ENCODE measurements around the gene ACOT2. TPM values are rescaled to one million over a fixed set of nuclear protein-coding genes. Genes with fewer than 3 reads are reported as not detected.

Gene ACOT2
- polyA plus RNA-seq, 1 of the 3 experiments (the other 2 are of a cell fraction): 46.7 TPM

GRCh38 chr14:73594491-73594890, 25.5 kb downstream of the ACOT2 start:
- CTCF ChIA-PET: interaction anchor here (1.1 kb wide), 1 partner anchor 37 kb away, joined by 3 read pairs; no protein-coding TSS in a partner anchor
- no peaks in the 10 kb centered on the region; the same call in 1 of the 2 replicates for H3K27me3 ChIP-seq (ENCODE audit: insufficient read depth)
- H3F3A ChIP-seq (replicated peaks; ENCODE audit: insufficient read depth): no peaks in the 10 kb centered on the region
- no peak overlapping the region for H3K27ac ChIP-seq (ENCODE audit: low read depth in 2 of 2, low read length in 1 of 2)
- no peaks in the 10 kb centered on the region for H3K36me3 ChIP-seq (replicated peaks in 1 of 2; ENCODE audit: control insufficient read depth in 1 of 2, insufficient read depth in 2 of 2, low read length in 1 of 2)
- no peaks in the 10 kb centered on the region for H4K20me1 ChIP-seq (ENCODE audit: insufficient read depth)
- no peaks in the 10 kb centered on the region for H3K9me3 ChIP-seq
- POLR2A ChIA-PET: no interaction called here
- no peak overlapping the region for H3K9ac ChIP-seq
- H3K4me3 ChIP-seq (ENCODE audit: low read depth in 2 of 2, low read length in 1 of 2): no peak overlapping the region
- DNase-seq: no peak
- 99% methylated on average over 9 of the region's 9 CpGs for WGBS (ENCODE audit: low lambda C conversion rate)
- H3K9me2 ChIP-seq: no peaks in the 10 kb centered on the region
- H3K4me1 ChIP-seq (ENCODE audit: control insufficient read depth in 1 of 2, insufficient read depth in 2 of 2, low read depth in 1 of 2, low read length in 1 of 2): no peaks in the 10 kb centered on the region; a peak in 1 of 4 replicates
- no peak for TF ChIP-seq NRF1 (IDR thresholded peaks at IDR 0.05; ENCODE audit: low read depth, low read length)
- no peak for TF ChIP-seq CHD2 (IDR thresholded peaks at IDR 0.05; ENCODE audit: low read length, partially characterized antibody)
- no peak for TF ChIP-seq RXRA (IDR thresholded peaks at IDR 0.05; ENCODE audit: borderline replicate concordance, low read depth)
- TF ChIP-seq ELF1 (IDR thresholded peaks at IDR 0.05): no peak
- no peak for TF ChIP-seq NFIC (IDR thresholded peaks at IDR 0.05; ENCODE audit: borderline replicate concordance)
- TF ChIP-seq FOXJ3 (CRISPR knock-in tag; IDR thresholded peaks at IDR 0.05): no peak
- no peak for TF ChIP-seq TAF1 (IDR thresholded peaks at IDR 0.05; ENCODE audit: borderline replicate concordance, low read depth, low read length)
- TF ChIP-seq TEAD4 (IDR thresholded peaks at IDR 0.05; ENCODE audit: borderline replicate concordance, insufficient read depth): no peak
- TF ChIP-seq IRF3 (IDR thresholded peaks at IDR 0.05; ENCODE audit: low read depth, low read length): no peak
- no peak for TF ChIP-seq MEF2A (IDR thresholded peaks at IDR 0.05; ENCODE audit: borderline replicate concordance, low read depth)
- no peak for TF ChIP-seq YY1 (IDR thresholded peaks at IDR 0.05; ENCODE audit: low read depth)
- no peak for TF ChIP-seq RFX5 (IDR thresholded peaks at IDR 0.05; ENCODE audit: low read length)
- no peak for TF ChIP-seq GABPA (IDR thresholded peaks at IDR 0.05; ENCODE audit: low read depth)
- H3K4me2 ChIP-seq: no peak overlapping the region
- H3K79me2 ChIP-seq (ENCODE audit: insufficient read depth): no peaks in the 10 kb centered on the region
- no peak overlapping the region for H2AFZ ChIP-seq (ENCODE audit: low read depth)

GRCh38 chr14:73599499-73599898, 30.5 kb downstream of the ACOT2 start:
- H3K9ac ChIP-seq: no peak overlapping the region
- no peaks in the 10 kb centered on the region for H4K20me1 ChIP-seq (ENCODE audit: insufficient read depth)
- no peaks in the 10 kb centered on the region for H3K79me2 ChIP-seq (ENCODE audit: insufficient read depth)
- H3K27me3 ChIP-seq (ENCODE audit: insufficient read depth): no peaks in the 10 kb centered on the region
- ChIA-PET CTCF (interaction anchor here (1.5 kb wide), 2 partner anchors 34 to 91 kb away, joined by 3 to 5 read pairs; no protein-coding TSS in a partner anchor), POLR2A (no interaction called here)
- H3K36me3 ChIP-seq (replicated peaks in 1 of 2; ENCODE audit: control insufficient read depth in 1 of 2, insufficient read depth in 2 of 2, low read length in 1 of 2): no peaks in the 10 kb centered on the region
- H3F3A ChIP-seq (replicated peaks; ENCODE audit: insufficient read depth): no peaks in the 10 kb centered on the region
- no peaks in the 10 kb centered on the region for H3K4me1 ChIP-seq (ENCODE audit: control insufficient read depth in 1 of 2, insufficient read depth in 2 of 2, low read depth in 1 of 2, low read length in 1 of 2)
- H3K4me3 ChIP-seq (ENCODE audit: low read depth in 2 of 2, low read length in 1 of 2): no peak overlapping the region
- H3K9me3 ChIP-seq: no peaks in the 10 kb centered on the region
- no peak overlapping the region for H3K4me2 ChIP-seq
- DNase-seq: no peak
- no peak overlapping the region for H2AFZ ChIP-seq (ENCODE audit: low read depth)
- H3K9me2 ChIP-seq: no peaks in the 10 kb centered on the region
- no peak overlapping the region for H3K27ac ChIP-seq (ENCODE audit: low read depth in 2 of 2, low read length in 1 of 2)
- no peak for TF ChIP-seq FOSL2 (IDR thresholded peaks at IDR 0.05; ENCODE audit: borderline replicate concordance, low read depth)
- TF ChIP-seq EZH2phosphoT487 (IDR thresholded peaks at IDR 0.05; ENCODE audit: borderline replicate concordance, low read depth): no peak
- TF ChIP-seq RAD21 (IDR thresholded peaks at IDR 0.05; ENCODE audit: low read length): no peak
- TF ChIP-seq RCOR1 (IDR thresholded peaks at IDR 0.05; ENCODE audit: low read length): no peak
- TF ChIP-seq GABPA (IDR thresholded peaks at IDR 0.05; ENCODE audit: low read depth): no peak
- TF ChIP-seq FOXM1 (IDR thresholded peaks at IDR 0.05; ENCODE audit: low read depth): no peak
- TF ChIP-seq RXRA (IDR thresholded peaks at IDR 0.05; ENCODE audit: borderline replicate concordance, low read depth): no peak
- TF ChIP-seq NRF1 (IDR thresholded peaks at IDR 0.05; ENCODE audit: low read depth, low read length): no peak
- TF ChIP-seq TCF12 (IDR thresholded peaks at IDR 0.05): no peak
- TF ChIP-seq, protein P1, sequence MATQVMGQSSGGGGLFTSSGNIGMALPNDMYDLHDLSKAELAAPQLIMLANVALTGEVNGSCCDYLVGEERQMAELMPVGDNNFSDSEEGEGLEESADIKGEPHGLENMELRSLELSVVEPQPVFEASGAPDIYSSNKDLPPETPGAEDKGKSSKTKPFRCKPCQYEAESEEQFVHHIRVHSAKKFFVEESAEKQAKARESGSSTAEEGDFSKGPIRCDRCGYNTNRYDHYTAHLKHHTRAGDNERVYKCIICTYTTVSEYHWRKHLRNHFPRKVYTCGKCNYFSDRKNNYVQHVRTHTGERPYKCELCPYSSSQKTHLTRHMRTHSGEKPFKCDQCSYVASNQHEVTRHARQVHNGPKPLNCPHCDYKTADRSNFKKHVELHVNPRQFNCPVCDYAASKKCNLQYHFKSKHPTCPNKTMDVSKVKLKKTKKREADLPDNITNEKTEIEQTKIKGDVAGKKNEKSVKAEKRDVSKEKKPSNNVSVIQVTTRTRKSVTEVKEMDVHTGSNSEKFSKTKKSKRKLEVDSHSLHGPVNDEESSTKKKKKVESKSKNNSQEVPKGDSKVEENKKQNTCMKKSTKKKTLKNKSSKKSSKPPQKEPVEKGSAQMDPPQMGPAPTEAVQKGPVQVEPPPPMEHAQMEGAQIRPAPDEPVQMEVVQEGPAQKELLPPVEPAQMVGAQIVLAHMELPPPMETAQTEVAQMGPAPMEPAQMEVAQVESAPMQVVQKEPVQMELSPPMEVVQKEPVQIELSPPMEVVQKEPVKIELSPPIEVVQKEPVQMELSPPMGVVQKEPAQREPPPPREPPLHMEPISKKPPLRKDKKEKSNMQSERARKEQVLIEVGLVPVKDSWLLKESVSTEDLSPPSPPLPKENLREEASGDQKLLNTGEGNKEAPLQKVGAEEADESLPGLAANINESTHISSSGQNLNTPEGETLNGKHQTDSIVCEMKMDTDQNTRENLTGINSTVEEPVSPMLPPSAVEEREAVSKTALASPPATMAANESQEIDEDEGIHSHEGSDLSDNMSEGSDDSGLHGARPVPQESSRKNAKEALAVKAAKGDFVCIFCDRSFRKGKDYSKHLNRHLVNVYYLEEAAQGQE (IDR thresholded peaks at IDR 0.05; ENCODE audit: low read depth, low read length): no peak
- TF ChIP-seq MXI1 (IDR thresholded peaks at IDR 0.05; ENCODE audit: low read depth, low read length): no peak
- no peak for TF ChIP-seq SMC3 (IDR thresholded peaks at IDR 0.05; ENCODE audit: low read depth, low read length)
- TF ChIP-seq, protein P2, sequence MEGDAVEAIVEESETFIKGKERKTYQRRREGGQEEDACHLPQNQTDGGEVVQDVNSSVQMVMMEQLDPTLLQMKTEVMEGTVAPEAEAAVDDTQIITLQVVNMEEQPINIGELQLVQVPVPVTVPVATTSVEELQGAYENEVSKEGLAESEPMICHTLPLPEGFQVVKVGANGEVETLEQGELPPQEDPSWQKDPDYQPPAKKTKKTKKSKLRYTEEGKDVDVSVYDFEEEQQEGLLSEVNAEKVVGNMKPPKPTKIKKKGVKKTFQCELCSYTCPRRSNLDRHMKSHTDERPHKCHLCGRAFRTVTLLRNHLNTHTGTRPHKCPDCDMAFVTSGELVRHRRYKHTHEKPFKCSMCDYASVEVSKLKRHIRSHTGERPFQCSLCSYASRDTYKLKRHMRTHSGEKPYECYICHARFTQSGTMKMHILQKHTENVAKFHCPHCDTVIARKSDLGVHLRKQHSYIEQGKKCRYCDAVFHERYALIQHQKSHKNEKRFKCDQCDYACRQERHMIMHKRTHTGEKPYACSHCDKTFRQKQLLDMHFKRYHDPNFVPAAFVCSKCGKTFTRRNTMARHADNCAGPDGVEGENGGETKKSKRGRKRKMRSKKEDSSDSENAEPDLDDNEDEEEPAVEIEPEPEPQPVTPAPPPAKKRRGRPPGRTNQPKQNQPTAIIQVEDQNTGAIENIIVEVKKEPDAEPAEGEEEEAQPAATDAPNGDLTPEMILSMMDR (IDR thresholded peaks at IDR 0.05): no peak
- no peak for TF ChIP-seq IRF3 (IDR thresholded peaks at IDR 0.05; ENCODE audit: low read depth, low read length)

Data from SK-N-SH (cell line).